GM13976 (cell line): ENCODE data around the gene AGAP1.

ENCODE experiments used
- DNase-seq: peaks from one replicate; pipeline ENCODE4 v3.0.0; 2012; ENCODE audit warnings: low spot score
- CTCF ChIP-seq: IDR thresholded peaks from 2 replicates; pipeline ENCODE4 v1.5.1; 2012; ENCODE audit warnings: borderline replicate concordance, mild to moderate bottlenecking; ENCODE audit not compliant: insufficient read depth; ENCODE audit errors: extremely low read depth, missing control alignments, control extremely low read depth
- in situ Hi-C: fragments of 300-500 bp; cut with MboI; formaldehyde crosslinking; loops from one replicate; pipeline ENCODE4 v1.12.0; 2022; ENCODE audit warnings: low sequenced_read_pairs, mixed read lengths, inconsistent platforms; ENCODE audit not compliant: unreplicated experiment

Gene AGAP1

GRCh38 chr2:235896061-235896460 is 402.2 kb downstream of the AGAP1 start:
- in situ Hi-C loops: no loop called here
- DNase-seq: no peak
- no peak for TF ChIP-seq CTCF

GRCh38 chr2:235897992-235898391 is 404.1 kb downstream of the AGAP1 start:
- no peak for DNase-seq
- no peak for TF ChIP-seq CTCF
- in situ Hi-C loops: no loop called here

- DNase-seq: no peak
- in situ Hi-C loops: no loop called here
- no peak for TF ChIP-seq CTCF
These were observed 404.9 kb downstream of the AGAP1 start for GRCh38 chr2:235898766-235899165.

- in situ Hi-C loops: no loop called here
- no peak for DNase-seq
- no peak for TF ChIP-seq CTCF
These were observed 406.8 kb downstream of the AGAP1 start for GRCh38 chr2:235900631-235901030.

GRCh38 chr2:235901243-235901642 is 407.4 kb downstream of the AGAP1 start:
- no peak for TF ChIP-seq CTCF

GRCh38 chr2:235903782-235904584 is 410.1 kb downstream of the AGAP1 start:
- TF ChIP-seq CTCF: no peak
- in situ Hi-C loops: no loop called here
- no peak for DNase-seq

More at GRCh38 chr2:235901243-235901642, 407.4 kb downstream of the AGAP1 start:
- no peak for DNase-seq
- in situ Hi-C loops: no loop called here
